ENCODE data around the gene SLC37A2. TPM values are rescaled to one million over a fixed set of nuclear protein-coding genes. Genes with fewer than 3 reads are reported as not detected.

Gene SLC37A2
- total and polyA plus RNA-seq, 2 experiments from 2014 or later, result 2.8 to 3.9 TPM

- TF ChIP-seq EZH2phosphoT487 (IDR thresholded peaks at IDR 0.05; ENCODE audit: low read depth, severe bottlenecking, unreplicated experiment) (no peak), CTCF (IDR thresholded peaks at IDR 0.05; ENCODE audit: poor library complexity) (no peak), EZH2 (IDR thresholded peaks at IDR 0.05; ENCODE audit: borderline replicate concordance) (no peak)
- DNase-seq (ENCODE audit: low spot score), result no peak
- no peak overlapping the region for H2AFZ ChIP-seq
- no peak overlapping the region for H3K27ac ChIP-seq
- H4K20me1 ChIP-seq (ENCODE audit: insufficient read depth, poor library complexity, severe bottlenecking), result no peaks in the 10 kb centered on the region
- WGBS (ENCODE audit: low lambda C conversion rate, missing lambda C conversion rate), result 73% methylated on average over 4 of the region's 4 CpGs
- H3K9me2 ChIP-seq (replicated peaks; ENCODE audit: insufficient read depth), result no peaks in the 10 kb centered on the region
- peaks cover 20% of the 10 kb centered on the region for H3K27me3 ChIP-seq
- no peaks in the 10 kb centered on the region for H3K79me2 ChIP-seq
- no peaks in the 10 kb centered on the region for H3K9me3 ChIP-seq (ENCODE audit: low read depth)
- H3K4me1 ChIP-seq (ENCODE audit: insufficient read depth), result peaks cover 21% of the 10 kb centered on the region
- no peak overlapping the region for H3K4me3 ChIP-seq
- no peak overlapping the region for H3K4me2 ChIP-seq
- no peaks in the 10 kb centered on the region for H3K36me3 ChIP-seq (replicated peaks; ENCODE audit: insufficient read depth, low read depth)
Measured at GRCh38 chr11:125069008-125069407, 5.9 kb downstream of the SLC37A2 start.

GRCh38 chr11:125069796-125070195 lies 6.7 kb downstream of the SLC37A2 start:
- Histone ChIP-seq H3K79me2 (no peaks in the 10 kb centered on the region), H3K27ac (no peak overlapping the region), H3K4me1 (ENCODE audit: insufficient read depth) (peaks cover 21% of the 10 kb centered on the region), H2AFZ (no peak overlapping the region), H3K4me2 (no peak overlapping the region), H4K20me1 (ENCODE audit: insufficient read depth, poor library complexity, severe bottlenecking) (no peaks in the 10 kb centered on the region), H3K4me3 (no peak overlapping the region), H3K27me3 (peaks cover 12% of the 10 kb centered on the region), H3K9me3 (ENCODE audit: low read depth) (no peaks in the 10 kb centered on the region), H3K36me3 (replicated peaks; ENCODE audit: insufficient read depth, low read depth) (no peaks in the 10 kb centered on the region), H3K9me2 (replicated peaks; ENCODE audit: insufficient read depth) (no peaks in the 10 kb centered on the region)
- 85% methylated on average over 5 of the region's 5 CpGs for WGBS (ENCODE audit: low lambda C conversion rate, missing lambda C conversion rate)
- TF ChIP-seq CTCF (IDR thresholded peaks at IDR 0.05; ENCODE audit: poor library complexity) (no peak), EZH2phosphoT487 (IDR thresholded peaks at IDR 0.05; ENCODE audit: low read depth, severe bottlenecking, unreplicated experiment) (no peak), EZH2 (IDR thresholded peaks at IDR 0.05; ENCODE audit: borderline replicate concordance) (no peak)
- no peak for DNase-seq (ENCODE audit: low spot score)

- no peak overlapping the region for H3K4me3 ChIP-seq
- no peaks in the 10 kb centered on the region for H3K79me2 ChIP-seq
- no peak for TF ChIP-seq EZH2 (IDR thresholded peaks at IDR 0.05; ENCODE audit: borderline replicate concordance)
- no peak for TF ChIP-seq EZH2phosphoT487 (IDR thresholded peaks at IDR 0.05; ENCODE audit: low read depth, severe bottlenecking, unreplicated experiment)
- TF ChIP-seq CTCF (IDR thresholded peaks at IDR 0.05; ENCODE audit: poor library complexity), result no peak
- H3K36me3 ChIP-seq (replicated peaks; ENCODE audit: insufficient read depth, low read depth), result no peaks in the 10 kb centered on the region
- H3K27me3 ChIP-seq, result peaks cover 4% of the 10 kb centered on the region
- no peaks in the 10 kb centered on the region for H3K9me2 ChIP-seq (replicated peaks; ENCODE audit: insufficient read depth)
- peak overlapping the region; percentile 44 for H3K4me2 ChIP-seq
- 65% methylated on average over 7 of the region's 7 CpGs for WGBS (ENCODE audit: low lambda C conversion rate, missing lambda C conversion rate)
- H3K9me3 ChIP-seq (ENCODE audit: low read depth), result no peaks in the 10 kb centered on the region
- DNase-seq (ENCODE audit: low spot score), result peak; percentile 71
- H2AFZ ChIP-seq, result no peak overlapping the region
- H4K20me1 ChIP-seq (ENCODE audit: insufficient read depth, poor library complexity, severe bottlenecking), result no peaks in the 10 kb centered on the region
- peak overlapping the region; percentile 80 for H3K27ac ChIP-seq
- H3K4me1 ChIP-seq (ENCODE audit: insufficient read depth), result peaks cover 21% of the 10 kb centered on the region
Measured at GRCh38 chr11:125070699-125071254, 7.7 kb downstream of the SLC37A2 start.
